HPDE6-E6E7 (cell line): ENCODE data around the gene RGS3.
"Not testable (repeated sequence)": the region's sequence is repeated elsewhere in the genome, so short reads cannot be mapped to it uniquely, and the experiment has no call there.

ENCODE experiments used
- DNase-seq: peaks from one replicate; pipeline ENCODE4 v3.0.0; 2011; ENCODE audit warnings: missing footprints; ENCODE audit errors: extremely low spot score

RGS3 gene

DNA sequence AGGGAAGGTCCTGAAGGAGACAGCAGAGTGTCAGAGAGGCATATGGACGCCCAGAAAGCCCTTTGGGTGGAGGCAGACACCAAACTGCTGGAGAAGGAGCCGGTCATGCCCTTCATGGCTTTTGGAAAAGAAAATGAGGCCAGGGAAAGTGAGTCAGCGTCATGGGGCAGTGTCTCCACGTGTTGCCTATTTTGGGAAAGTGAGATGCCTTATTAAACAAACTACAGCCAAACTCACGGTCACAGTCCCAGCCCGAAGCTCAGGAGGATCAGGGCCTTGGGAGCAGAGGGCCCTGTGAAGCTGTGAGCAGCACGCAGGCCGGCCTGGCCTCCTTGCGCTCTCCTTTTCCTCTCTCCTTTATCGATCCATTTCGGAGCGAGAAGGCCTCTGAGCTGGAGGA, 25.0 kb downstream of the RGS3 start:
- no peak for DNase-seq

DNA sequence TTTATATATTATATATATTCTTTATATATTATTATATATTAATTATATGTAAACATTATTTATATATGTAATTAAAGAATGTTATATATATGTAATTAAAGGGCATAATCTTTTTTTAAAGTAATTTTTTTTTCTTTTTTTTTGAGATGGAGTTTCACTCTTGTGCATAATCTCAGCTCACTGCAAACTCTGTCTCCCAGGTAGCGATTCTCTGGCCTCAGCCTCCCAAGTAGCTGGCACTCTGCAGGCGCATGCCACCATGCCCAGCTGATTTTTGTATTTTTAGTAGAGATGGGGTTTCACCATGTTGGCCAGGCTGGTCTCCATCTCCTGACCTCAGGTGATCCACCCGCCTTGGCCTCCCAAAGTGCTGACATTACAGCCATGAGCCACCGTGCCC, 27.6 kb downstream of the RGS3 start:
- DNase-seq = not testable (repeated sequence)

DNA sequence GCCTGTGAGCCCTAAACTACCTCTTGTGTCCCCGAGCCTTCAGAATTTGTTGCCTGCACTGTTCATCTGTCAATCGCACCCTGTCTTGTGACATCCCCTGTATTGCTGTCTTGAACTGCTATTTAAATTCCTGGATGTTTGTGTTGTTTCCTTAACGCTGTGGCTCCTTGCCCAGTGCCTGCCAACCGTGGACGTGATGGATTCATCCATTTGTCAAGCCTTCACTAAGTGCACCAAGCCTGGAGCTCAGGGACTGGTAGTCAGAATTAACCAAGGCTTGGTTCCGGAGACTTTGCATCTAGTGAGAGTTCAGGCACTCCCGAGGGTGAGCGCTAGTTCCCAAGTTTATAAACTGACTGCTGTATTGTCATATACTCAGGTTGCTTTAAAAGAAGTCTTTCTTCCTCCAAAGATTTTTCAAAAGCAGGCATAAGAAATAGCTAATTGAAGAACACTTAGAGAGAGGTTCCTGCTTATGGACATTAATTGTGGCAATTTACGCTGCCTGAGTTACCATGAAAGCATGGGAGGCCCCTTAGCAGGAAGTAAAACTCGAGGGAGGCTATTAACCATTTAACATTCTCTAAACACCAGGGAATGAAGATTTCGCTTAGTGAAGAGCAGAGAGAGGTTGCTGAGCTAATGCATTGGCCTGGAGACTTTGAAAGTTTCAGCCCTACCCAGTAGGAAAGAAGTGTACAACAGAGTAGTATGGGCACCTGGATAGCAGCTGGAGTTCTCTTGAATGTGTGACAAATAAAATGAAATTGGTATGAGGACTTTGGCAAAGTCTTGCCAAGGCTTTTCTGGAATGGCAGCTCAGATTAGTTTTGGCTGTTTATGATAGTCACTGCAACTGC, 29.0 kb downstream of the RGS3 start:
- no peak for DNase-seq

DNA sequence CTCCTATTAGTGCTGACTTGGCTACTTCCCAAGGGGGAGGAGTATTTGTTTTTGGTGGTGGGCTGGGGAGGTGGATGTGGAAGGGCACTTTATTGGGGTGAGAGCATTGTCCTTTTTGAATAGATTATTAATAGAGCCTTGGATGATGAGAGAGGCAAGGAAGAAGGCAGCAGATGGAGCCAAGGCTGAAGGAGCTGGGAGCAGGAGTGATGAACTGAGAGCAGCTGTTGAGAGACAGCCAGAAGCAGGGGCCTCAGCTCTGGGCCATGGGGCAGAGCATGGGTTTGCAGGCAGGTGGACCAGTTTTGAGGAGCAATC, 29.6 kb downstream of the RGS3 start:
- DNase-seq = no peak

GRCh38 chr9:113495526-113495925, 32.0 kb downstream of the RGS3 start:
- no peak for DNase-seq

DNA sequence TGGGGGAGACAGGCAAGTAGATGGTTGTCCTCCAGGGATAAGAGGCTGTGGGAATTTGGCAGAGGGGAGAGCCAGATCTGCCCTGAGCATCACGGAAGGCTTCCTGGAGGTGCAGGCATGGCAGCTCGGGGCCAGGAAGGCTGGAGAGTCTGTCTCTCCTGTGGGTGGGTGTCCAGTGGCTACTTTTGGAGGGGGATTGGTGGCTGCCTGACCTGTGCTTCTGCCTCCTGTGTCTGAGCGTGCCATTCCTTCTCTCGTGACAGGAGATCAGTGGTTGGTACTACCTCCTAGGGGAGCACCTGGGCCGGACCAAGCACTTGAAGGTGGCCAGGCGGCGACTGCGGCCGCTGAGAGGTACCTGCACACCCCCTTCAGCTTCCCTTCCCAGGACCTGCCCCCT, 33.5 kb downstream of the RGS3 start:
- no peak for DNase-seq

- DNase-seq = no peak
Observed at GRCh38 chr9:113499153-113499875, 35.8 kb downstream of the RGS3 start.

GRCh38 chr9:113499876-113500497, 36.5 kb downstream of the RGS3 start:
- no peak for DNase-seq

DNA sequence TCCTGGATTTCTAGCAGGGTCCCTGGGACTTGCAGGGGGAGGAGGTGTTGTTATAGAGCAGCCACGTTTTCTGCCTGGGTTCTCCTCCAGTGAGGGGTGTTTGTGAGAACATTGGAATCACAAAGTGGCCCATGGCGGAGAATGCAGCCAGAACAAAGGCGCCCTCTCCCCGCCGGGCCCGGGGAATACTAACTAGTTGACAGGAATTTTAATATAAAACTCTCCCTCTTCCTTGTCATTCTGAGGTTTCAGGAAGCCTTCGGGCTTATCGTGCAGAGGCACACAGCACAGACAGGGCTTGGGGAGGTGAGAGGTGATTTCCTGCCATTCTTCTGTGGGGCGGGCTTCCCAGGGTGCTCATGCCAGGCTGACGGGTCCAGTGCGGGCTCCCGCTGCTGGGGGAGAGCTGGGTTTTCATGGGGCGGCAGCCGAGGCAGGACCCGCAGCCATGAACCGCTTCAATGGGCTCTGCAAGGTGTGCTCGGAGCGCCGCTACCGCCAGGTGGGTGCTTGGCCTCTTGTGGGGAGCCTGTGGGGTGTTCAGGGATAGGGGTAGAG, 37.7 kb downstream of the RGS3 start:
- DNase-seq = no peak

GRCh38 chr9:113501852-113502251, 38.3 kb downstream of the RGS3 start:
- no peak for DNase-seq

GRCh38 chr9:113502427-113503034, 39.0 kb downstream of the RGS3 start:
- no peak for DNase-seq

- no peak for DNase-seq
Observed at GRCh38 chr9:113503131-113503541, 39.6 kb downstream of the RGS3 start.

- no peak for DNase-seq
Observed at GRCh38 chr9:113503613-113504211, 40.2 kb downstream of the RGS3 start.

DNA sequence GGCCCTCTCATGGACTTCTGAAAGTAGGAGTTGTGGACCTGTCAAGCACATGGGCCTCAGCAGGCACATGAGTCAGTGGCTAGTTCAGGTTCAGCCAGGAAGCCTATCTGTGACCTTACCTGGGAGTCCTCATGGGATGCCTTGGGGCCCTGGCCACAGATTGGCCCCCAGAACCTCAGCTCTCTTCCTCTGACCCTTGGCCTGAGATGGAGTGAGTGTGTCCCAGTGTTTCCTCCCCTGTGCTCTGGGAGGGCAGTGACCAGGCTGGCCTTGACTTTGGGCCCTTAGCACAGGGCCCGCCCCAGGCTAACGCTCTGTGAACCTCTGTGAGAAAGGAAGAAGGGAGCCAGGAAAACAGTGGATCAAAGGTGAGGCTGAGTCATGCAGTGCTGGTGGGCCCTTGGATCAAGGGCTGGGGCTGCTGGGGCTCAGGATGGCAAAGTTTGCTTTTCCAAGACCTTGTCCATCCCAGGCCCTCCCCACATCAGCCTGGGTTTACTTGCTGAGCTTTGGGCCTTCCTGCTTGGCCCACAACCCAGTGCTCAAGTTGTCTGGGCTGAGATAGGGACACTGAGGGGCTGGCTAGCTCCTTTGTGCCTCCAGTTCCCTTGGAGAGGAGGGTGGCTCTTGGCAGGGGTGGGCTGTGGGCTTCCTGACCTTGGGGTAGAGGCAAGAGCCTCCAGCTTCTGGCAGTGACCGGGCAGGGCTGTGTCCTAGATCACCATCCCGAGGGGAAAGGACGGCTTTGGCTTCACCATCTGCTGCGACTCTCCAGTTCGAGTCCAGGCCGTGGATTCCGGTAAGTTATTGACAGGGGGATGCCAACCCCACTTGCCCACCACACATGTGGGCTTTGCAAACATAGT, 41.4 kb downstream of the RGS3 start:
- DNase-seq = no peak

DNA sequence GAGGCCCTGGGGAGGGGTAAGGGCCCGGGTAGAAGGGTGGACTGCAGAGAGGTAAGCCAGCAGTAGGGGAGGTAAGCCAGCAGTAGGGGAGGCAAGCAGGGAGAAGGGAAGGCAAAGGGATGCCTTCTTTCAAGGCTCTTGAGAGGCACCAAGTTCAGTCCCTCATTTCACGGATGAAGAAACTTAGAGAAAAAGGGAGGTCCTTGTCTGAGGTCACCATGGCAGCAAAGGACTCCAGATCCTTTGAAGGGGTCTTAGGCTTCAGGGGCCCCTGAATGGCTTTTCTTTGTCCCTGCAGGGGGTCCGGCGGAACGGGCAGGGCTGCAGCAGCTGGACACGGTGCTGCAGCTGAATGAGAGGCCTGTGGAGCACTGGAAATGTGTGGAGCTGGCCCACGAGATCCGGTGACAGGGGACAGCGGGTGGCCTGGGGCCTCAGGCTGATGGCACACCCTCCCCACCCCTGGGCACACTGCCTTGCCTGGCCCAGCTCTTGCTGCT, 42.6 kb downstream of the RGS3 start:
- no peak for DNase-seq

GRCh38 chr9:113507256-113507655, 43.7 kb downstream of the RGS3 start:
- no peak for DNase-seq

- DNase-seq = no peak
Observed at GRCh38 chr9:113508111-113508749, 44.7 kb downstream of the RGS3 start.

DNA sequence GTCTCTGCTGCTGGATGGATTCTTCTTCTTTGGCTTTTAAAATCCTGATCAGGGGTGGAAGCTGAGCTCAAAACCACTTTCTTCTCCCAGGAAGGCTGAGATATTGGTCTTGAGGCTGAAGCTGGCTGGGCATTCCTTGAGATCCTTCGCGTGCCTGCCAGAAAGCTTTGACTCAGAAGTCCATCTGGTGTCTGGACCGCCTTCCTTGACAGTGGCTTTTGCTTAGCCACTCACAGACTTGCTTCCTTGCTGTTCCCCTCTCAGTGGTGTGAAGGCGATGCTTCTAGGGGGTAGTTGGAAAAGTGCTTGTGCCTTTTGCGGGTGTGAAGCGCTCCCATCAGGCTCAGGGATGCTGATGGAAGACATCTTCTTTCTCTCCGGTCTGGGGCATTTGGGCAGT, 45.9 kb downstream of the RGS3 start:
- no peak for DNase-seq

- no peak for DNase-seq
Observed at GRCh38 chr9:113511047-113511521, 47.6 kb downstream of the RGS3 start.
